Heart right ventricle (tissue), 16 donors: ENCODE results near the gene NUP85. TPM values are rescaled to one million over a fixed set of nuclear protein-coding genes. Genes with fewer than 3 reads are reported as not detected.
A peak's percentile ranks its signal among the peaks of the same experiment; 100 is the strongest.

Source experiments
- ATAC-seq, 8 donors: fragments of 200-7000 bp; cut with Tn5 transposase; one replicate each; pipeline ENCODE4 v1.9.1; 2020; ENCODE audit warnings: mild to moderate bottlenecking in 8 of 8, moderate library complexity in 8 of 8, moderate number of reproducible peaks in 1 of 8
- DNase-seq, 2 donors: peaks; one replicate each; pipeline ENCODE4 v3.0.0-alpha.2; 2020
- H3K27ac ChIP-seq, 10 donors: fragments of 200-600 bp; sonication (generic) in 2 of 10; one replicate each; pipeline versions ENCODE4 v1.5.0 to v1.8.0; 2020 to 2022; ENCODE audit warnings: mild to moderate bottlenecking in 3 of 10
- H3K27me3 ChIP-seq, 7 donors: fragments of 200-600 bp; one replicate each; pipeline ENCODE4 v1.8.0; 2021 to 2022; ENCODE audit warnings: mild to moderate bottlenecking in 2 of 7
- H3K36me3 ChIP-seq, 9 donors: fragments of 200-600 bp; sonication (generic) in 1 of 9; one replicate each; pipeline versions ENCODE4 v1.5.0 to v1.8.0; 2020 to 2022; ENCODE audit warnings: mild to moderate bottlenecking in 2 of 9
- H3K4me1 ChIP-seq, 9 donors: fragments of 200-600 bp; sonication (generic) in 1 of 9; one replicate each; pipeline versions ENCODE4 v1.5.0 to v1.8.0; 2020 to 2022; ENCODE audit warnings: mild to moderate bottlenecking in 4 of 9
- H3K4me3 ChIP-seq, 10 donors: fragments of 200-600 bp; sonication (generic) in 2 of 10; one replicate each; pipeline versions ENCODE4 v1.5.0 to v1.8.0; 2020 to 2022; ENCODE audit warnings: mild to moderate bottlenecking in 7 of 10, moderate library complexity in 2 of 10
- H3K9me3 ChIP-seq, 11 donors: fragments of 200-600 bp in 10 of 11; sonication (generic) in 2 of 11; one replicate each; pipeline versions ENCODE4 v1.5.0 to v1.8.0; 2013 to 2022; ENCODE audit warnings: mild to moderate bottlenecking in 2 of 11, control low read depth in 1 of 11, moderate library complexity in 1 of 11
- WGBS, 2 donors: extraction: QIAGEN DNeasy Blood & Tissue Kit; methylation state at CpG; one replicate each; pipeline ENCODE4 v1.1.7; 2013; ENCODE audit warnings: inconsistent platforms in 1 of 2; 5-methylcytosine and 5-hydroxymethylcytosine counted together
- intact Hi-C, 10 donors: fragments of 100-400 bp; cut with DNase I; formaldehyde crosslinking; loops; one replicate each; pipeline versions ENCODE4 v1.11.1 to v1.14.2; 2022
- polyA plus RNA-seq, 2 donors: library from polyadenylated mRNA; stranded (reverse); fragments of 200-250 nt; gene quantifications; one replicate each; pipeline ENCODE4 v1.2.3, GENCODE V29; 2013
- total RNA-seq, 10 donors: library from RNA; stranded (reverse); fragmentation: NEBNext Ultra II Directional in 3 of 10; extraction: Animal tissue kit (Norgen Biotek cat#: 25700) in 3 of 10; gene quantifications; one replicate each; pipeline versions ENCODE4 v1.2.1 to v1.2.4, GENCODE V29; 2021 to 2023
- TF ChIP-seq, protein P1 (sequence below), 9 donors: fragments of 200-600 bp; sonication (generic) in 2 of 9; IDR thresholded peaks; one replicate each; pipeline versions ENCODE4 v1.5.0 to v1.8.0; 2021 to 2022; ENCODE audit warnings: antibody characterized with exemption in 9 of 9, mild to moderate bottlenecking in 5 of 9, moderate library complexity in 1 of 9
- donor health status: Arrhythmogenic right ventricular cardiomyopathy.
- donor health status: ischemic (EF 13 %, LVEDD 7.1; RV severe dilation, severe dysfunction).
- donor health status: healthy with polysubstance abuse.
- donor health status: DM: no; HTN: yes; CAD: no.
- donor health status: DM: no; HTN: no; CAD: no.
- donor health status: ischemic (EF 25% LVEDD 6.9; RV normal size, moderate dysfunction).
- donor health status: ischemic (EF 25% LVEDD 5.7; RV mildly dilated, moderate dysfunction).
- donor health status: healthy.
- donor health status: DM: yes; HTN: yes; CAD: no.
- donor health status: Ischemic cardiomyopathy.
- donor health status: ischemic (EF 35%, LVEDD 5.7; RV mildly dilated, moderate dysfunction).
- donor health status: nonischemic (EF 11% LVEDD 7.7; RV severe dilation, severe dysfunction).
- donor health status: DM: yes; HTN: yes; CAD: no.
- donor health status: PGD.
- donor health status: ischemic (EF 29% LVEDD 5.4; RV normal size, mild dysfunction).
- donor health status: nonischemic (EF 23%, LVEDD 6.1; RV moderate dilation, normal function).

The NUP85 gene
- total and polyA plus RNA-seq, 12 donors = 16.2 to 39.0 (median 23.3) TPM

DNA sequence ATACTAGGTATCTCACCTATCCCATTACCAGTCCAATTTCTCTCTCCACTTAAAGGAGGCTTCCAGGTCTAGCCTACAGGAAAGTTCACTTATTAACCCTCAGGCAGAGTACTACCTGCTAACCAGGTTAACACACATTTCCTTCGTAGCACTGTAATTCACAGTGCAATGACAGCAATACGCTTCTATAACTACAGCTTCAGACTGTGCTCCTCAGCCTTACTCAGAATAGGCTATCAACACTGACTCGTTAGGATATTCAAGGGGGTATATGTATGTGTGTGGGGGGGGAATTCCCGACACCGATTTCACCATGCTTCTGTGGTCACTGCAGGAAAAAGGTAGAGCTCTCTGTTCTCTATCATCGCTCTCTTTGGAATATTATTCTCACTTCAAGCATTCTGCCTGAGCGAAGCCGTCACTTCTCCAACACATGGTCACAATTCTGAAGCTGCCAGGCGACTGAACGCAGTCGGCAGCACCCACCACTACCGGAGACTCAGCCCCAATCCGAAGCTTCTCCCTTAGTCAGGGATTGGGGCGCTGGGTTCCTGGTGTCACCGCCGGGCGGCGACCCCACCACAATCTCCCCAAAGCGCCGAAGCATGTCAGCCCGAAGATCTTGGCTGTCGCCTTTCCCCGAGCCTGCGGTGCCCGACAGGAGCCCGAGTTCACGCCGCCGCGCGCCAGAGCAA lies 55.3 kb downstream of the NUP85 start:
- DNase-seq = no peak
- Histone ChIP-seq H3K9me3 (no peaks in the 10 kb centered on the region), H3K27ac (peak overlapping the region; percentile 93 to 99 (median 97)), H3K36me3 (peaks cover 0 to 32% (median 23%) of the 10 kb centered on the region in 9 donors), H3K4me3 (peak overlapping the region; percentile 75 to 100 (median 94)), H3K27me3 (no peaks in the 10 kb centered on the region), H3K4me1 (peaks cover 4 to 49% (median 33%) of the 10 kb centered on the region in 9 donors)
- TF ChIP-seq, protein P1, sequence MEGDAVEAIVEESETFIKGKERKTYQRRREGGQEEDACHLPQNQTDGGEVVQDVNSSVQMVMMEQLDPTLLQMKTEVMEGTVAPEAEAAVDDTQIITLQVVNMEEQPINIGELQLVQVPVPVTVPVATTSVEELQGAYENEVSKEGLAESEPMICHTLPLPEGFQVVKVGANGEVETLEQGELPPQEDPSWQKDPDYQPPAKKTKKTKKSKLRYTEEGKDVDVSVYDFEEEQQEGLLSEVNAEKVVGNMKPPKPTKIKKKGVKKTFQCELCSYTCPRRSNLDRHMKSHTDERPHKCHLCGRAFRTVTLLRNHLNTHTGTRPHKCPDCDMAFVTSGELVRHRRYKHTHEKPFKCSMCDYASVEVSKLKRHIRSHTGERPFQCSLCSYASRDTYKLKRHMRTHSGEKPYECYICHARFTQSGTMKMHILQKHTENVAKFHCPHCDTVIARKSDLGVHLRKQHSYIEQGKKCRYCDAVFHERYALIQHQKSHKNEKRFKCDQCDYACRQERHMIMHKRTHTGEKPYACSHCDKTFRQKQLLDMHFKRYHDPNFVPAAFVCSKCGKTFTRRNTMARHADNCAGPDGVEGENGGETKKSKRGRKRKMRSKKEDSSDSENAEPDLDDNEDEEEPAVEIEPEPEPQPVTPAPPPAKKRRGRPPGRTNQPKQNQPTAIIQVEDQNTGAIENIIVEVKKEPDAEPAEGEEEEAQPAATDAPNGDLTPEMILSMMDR (IDR thresholded peaks at IDR 0.05) = peak in 1 of 9 donors; percentile 27
- WGBS, 2 donors = 2 to 3% methylated on average over 30 to 31 of the region's 31 CpGs
- ATAC-seq = peak in 4 of 8 donors; percentile 2 to 24 (median 4)
- intact Hi-C loops = no loop called here

DNA sequence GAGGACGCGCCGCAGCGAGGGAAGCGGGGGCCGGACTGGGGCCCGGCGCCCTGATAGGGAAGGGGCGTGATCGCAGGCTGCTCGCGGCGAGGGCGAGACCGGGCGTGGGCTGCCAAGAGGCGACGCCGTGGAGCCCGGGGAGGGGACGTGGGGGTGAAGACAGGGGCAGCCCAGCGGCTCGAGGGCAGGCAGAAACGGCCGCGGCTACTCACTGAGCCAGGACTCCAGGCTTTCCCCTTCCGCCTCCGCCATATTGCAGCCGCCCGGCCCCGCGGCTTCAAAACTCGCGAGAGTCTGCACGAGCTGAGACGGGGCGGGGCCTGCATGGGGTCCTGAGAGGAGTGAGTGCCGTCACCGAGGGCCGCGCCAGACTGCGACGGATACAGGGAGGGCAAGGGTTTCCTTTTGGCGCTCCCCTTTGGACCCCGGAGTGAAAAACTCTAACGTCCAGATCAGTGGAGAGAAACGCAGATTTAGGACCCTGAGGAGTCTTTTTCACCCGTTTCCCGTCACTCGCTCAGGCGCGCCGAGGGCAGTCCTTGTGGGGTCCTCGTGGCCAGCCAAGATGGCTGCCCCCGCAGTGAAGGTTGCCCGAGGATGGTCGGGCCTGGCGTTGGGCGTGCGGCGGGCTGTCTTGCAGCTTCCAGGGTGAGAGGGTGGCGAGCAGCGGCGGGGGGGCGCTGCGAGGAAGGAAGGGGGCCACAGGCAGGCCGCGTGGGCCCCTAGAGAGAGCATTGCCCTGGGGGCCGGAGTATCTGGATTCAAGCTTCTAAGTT lies 56.0 kb downstream of the NUP85 start, which contains the start of the genes GGA3 and MRPS7:
GGA3 (minus strand) TSS at position 271 of the 776 bp plus-strand sequence; CDS start at position 252, 19 bp downstream.
MRPS7 (plus strand) TSS at position 544 of the 776 bp plus-strand sequence; CDS start at position 566, 22 bp downstream.
- H3K27me3 ChIP-seq = no peaks in the 10 kb centered on the region
- 0% methylated on average over 62 to 69 of the region's 69 CpGs for whole genome bisulfite sequencing, 2 donors

DNA sequence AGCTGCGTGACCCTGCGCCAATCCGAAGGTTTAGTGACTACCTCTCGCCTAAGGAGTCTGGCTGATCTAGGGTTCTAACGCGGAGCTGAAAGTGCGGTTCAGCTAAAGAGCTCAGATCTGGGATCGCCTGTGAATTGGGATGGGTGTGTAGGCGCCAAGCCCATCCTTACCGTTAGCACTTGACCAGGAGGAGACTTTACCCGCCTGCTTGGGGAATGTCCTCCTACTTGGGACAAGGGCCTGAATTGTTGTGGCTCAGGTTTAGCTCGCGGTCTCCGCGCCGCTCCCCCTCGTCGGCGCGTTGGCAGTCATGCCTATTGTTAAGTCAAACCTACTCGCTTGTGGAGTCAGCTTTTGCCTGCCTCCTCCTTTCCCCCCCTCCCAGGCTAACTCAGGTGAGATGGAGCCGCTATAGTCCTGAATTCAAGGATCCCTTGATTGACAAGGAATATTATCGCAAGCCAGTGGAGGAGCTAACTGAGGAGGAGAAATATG lies 56.7 kb downstream of the NUP85 start:
- WGBS, 2 donors = 2% methylated on average over 23 of the region's 23 CpGs
- Histone ChIP-seq H3K36me3 (peaks cover 0 to 45% (median 35%) of the 10 kb centered on the region in 9 donors), H3K4me3 (peak overlapping the region; percentile 75 to 100 (median 94)), H3K9me3 (no peaks in the 10 kb centered on the region), H3K27ac (peak overlapping the region; percentile 93 to 99 (median 97)), H3K27me3 (no peaks in the 10 kb centered on the region), H3K4me1 (peaks cover 4 to 48% (median 31%) of the 10 kb centered on the region in 9 donors)
- DNase-seq (no peak), ATAC-seq (peak in 3 of 8 donors; percentile 10 to 19 (median 10))
- TF ChIP-seq, protein P1 (IDR thresholded peaks at IDR 0.05) = no peak
- intact Hi-C loops = no loop called here

More for the DNA sequence above, 56.0 kb downstream of the NUP85 start, which contains the start of the genes GGA3 and MRPS7:
- intact Hi-C loops = no loop called here
- Histone ChIP-seq H3K36me3 (peaks cover 0 to 39% (median 30%) of the 10 kb centered on the region in 9 donors), H3K4me3 (peak within 1 kb of the TSS; percentile 75 to 100 (median 94)), H3K9me3 (no peaks in the 10 kb centered on the region), H3K27ac (peak within 1 kb of the TSS; percentile 93 to 99 (median 97)), H3K4me1 (peaks cover 4 to 46% (median 30%) of the 10 kb centered on the region in 9 donors)
- TF ChIP-seq, protein P1 (IDR thresholded peaks at IDR 0.05) = no peak
- peak; percentile 97 to 99 (median 98) for ATAC-seq
- DNase-seq = peak; percentile 97

DNA sequence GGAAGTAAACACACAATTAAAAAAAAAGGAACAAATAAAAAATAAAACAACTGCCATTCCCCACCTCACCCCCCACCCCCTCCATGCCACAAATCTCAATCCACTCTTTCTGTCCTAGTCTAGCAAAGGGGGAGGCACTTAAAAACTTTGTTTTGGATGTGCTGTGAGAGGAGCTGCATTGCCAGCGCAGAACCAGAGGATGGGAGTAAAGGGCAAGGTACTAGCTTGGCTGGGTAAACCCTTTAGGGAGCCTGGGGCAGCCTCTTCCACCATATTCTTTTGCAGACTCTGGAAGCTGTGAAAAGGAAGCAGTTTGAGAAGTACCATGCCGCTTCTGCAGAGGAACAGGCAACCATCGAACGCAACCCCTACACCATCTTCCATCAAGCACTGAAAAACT lies 57.6 kb downstream of the NUP85 start:
- DNase-seq (no peak), ATAC-seq (no peak)
- Histone ChIP-seq H3K27ac (no peak overlapping the region), H3K4me1 (peaks cover 4 to 57% (median 38%) of the 10 kb centered on the region in 9 donors), H3K9me3 (no peaks in the 10 kb centered on the region), H3K4me3 (peak overlapping the region in 4 of 10 donors; percentile 75 to 95 (median 82)), H3K27me3 (no peaks in the 10 kb centered on the region), H3K36me3 (peaks cover 0 to 53% (median 35%) of the 10 kb centered on the region in 9 donors)
- intact Hi-C loops = no loop called here
- TF ChIP-seq, protein P1 (IDR thresholded peaks at IDR 0.05) = no peak
- WGBS, 2 donors = 93% methylated on average over 4 of the region's 4 CpGs
